Measurements from ENCODE around the gene CDC42EP1. TPM values are rescaled to one million over a fixed set of nuclear protein-coding genes. Genes with fewer than 3 reads are reported as not detected.
"Not testable (repeated sequence)": the region's sequence is repeated elsewhere in the genome, so short reads cannot be mapped to it uniquely, and the experiment has no call there.

The CDC42EP1 gene
- total and polyA plus RNA-seq, 2 donors (not counting 3 experiments of a cell fraction or from before 2014, with no cell fraction given): 82.2 to 141 TPM

- ChIA-PET CTCF (interaction anchor here (0.7 to 16.0 kb wide), 20 partner anchors 11 to 325 kb away, joined by 3 to 977 read pairs (median 3); partner anchors contain the start of genes CDC42EP1, GGA1 and LGALS2), POLR2A (interaction anchor here (0.6 to 0.9 kb wide), 3 partner anchors 26 to 54 kb away, joined by 3 read pairs; no protein-coding TSS in a partner anchor)
- BruUV-seq (replicated peaks): no TSS peak
- H3K9me1 ChIP-seq (replicated peaks; ENCODE audit: control insufficient read depth, extremely low read depth, insufficient read depth, low read length): no peaks in the 10 kb centered on the region
- H3K9ac ChIP-seq (replicated peaks; ENCODE audit: extremely low read depth, insufficient read depth, low read length): no peak overlapping the region
- FAIRE-seq (peak; percentile 96), DNase-seq (ENCODE audit: low read depth, low spot score) (peak; percentile 91)
- H3K27ac ChIP-seq (ENCODE audit: insufficient read depth, low read depth, low read length): no peak overlapping the region
- H3K9me3 ChIP-seq (replicated peaks; ENCODE audit: control insufficient read depth, insufficient read depth, low read length): no peaks in the 10 kb centered on the region
- dilution Hi-C loops (cut with MboI; ENCODE audit: extremely low pct_ligation_motif_present, low sequenced_read_pairs) (no loop called here), intact Hi-C loops (cut with micrococcal nuclease) (loop anchor here (1.0 to 2.0 kb wide), 4 partner anchors 29 to 142 kb away; partner anchors contain the start of gene GGA1)
- H3K36me3 ChIP-seq (ENCODE audit: control insufficient read depth in 2 of 2, extremely low read depth in 1 of 2, insufficient read depth in 2 of 2, low read length in 2 of 2): no peaks in the 10 kb centered on the region
- peaks cover 3% of the 10 kb centered on the region for H3K4me1 ChIP-seq (ENCODE audit: control insufficient read depth, extremely low read depth, insufficient read depth, low read length)
- no peak overlapping the region for H3K4me2 ChIP-seq (ENCODE audit: insufficient read depth, low read length)
- H3K4me3 ChIP-seq (replicated peaks in 1 of 3; ENCODE audit: insufficient read depth in 1 of 3, low read depth in 1 of 3, low read length in 3 of 3): no peak overlapping the region
- H3K27me3 ChIP-seq (ENCODE audit: control insufficient read depth in 2 of 2, insufficient read depth in 2 of 2, low read length in 2 of 2): no peaks in the 10 kb centered on the region
- no peaks in the 10 kb centered on the region for H4K20me1 ChIP-seq (replicated peaks; ENCODE audit: control insufficient read depth, extremely low read depth, insufficient read depth, low read length)
- peak overlapping the region; percentile 82 for H2AFZ ChIP-seq (ENCODE audit: low read depth, low read length)
- H3K79me2 ChIP-seq (ENCODE audit: control insufficient read depth, insufficient read depth, low read length): no peaks in the 10 kb centered on the region
- TF ChIP-seq CTCF (IDR thresholded peaks at IDR 0.05; ENCODE audit: extremely low read depth in 1 of 2, insufficient read depth in 1 of 2, low read depth in 1 of 2, low read length in 2 of 2) (peak; percentile 95 to 98), JUN (IDR thresholded peaks at IDR 0.05; ENCODE audit: borderline replicate concordance, insufficient read depth, insufficient read length, low read depth) (no peak), POLR2A (IDR thresholded peaks at IDR 0.05; ENCODE audit: low read depth, low read length) (no peak), POLR2AphosphoS5 (IDR thresholded peaks at IDR 0.05; ENCODE audit: insufficient read depth, low read depth, low read length) (peak; percentile 50), GATA2 (IDR thresholded peaks at IDR 0.05; ENCODE audit: insufficient read depth, insufficient read length, low read depth, low read length) (no peak)
Measured at GRCh38 chr22:37538590-37539357, 21.5 kb upstream of the CDC42EP1 start.

GRCh38 chr22:37539790-37540189, 20.5 kb upstream of the CDC42EP1 start:
- H3K27me3 ChIP-seq (ENCODE audit: control insufficient read depth in 2 of 2, insufficient read depth in 2 of 2, low read length in 2 of 2); H3K4me1 ChIP-seq (ENCODE audit: control insufficient read depth, extremely low read depth, insufficient read depth, low read length); H3K9me3 ChIP-seq (replicated peaks; ENCODE audit: control insufficient read depth, insufficient read depth, low read length); FAIRE-seq; H3K9ac ChIP-seq (replicated peaks; ENCODE audit: extremely low read depth, insufficient read depth, low read length); H3K9me1 ChIP-seq (replicated peaks; ENCODE audit: control insufficient read depth, extremely low read depth, insufficient read depth, low read length); H4K20me1 ChIP-seq (replicated peaks; ENCODE audit: control insufficient read depth, extremely low read depth, insufficient read depth, low read length); H3K4me3 ChIP-seq (replicated peaks in 1 of 3; ENCODE audit: insufficient read depth in 1 of 3, low read depth in 1 of 3, low read length in 3 of 3); dilution Hi-C loops (cut with MboI; ENCODE audit: extremely low pct_ligation_motif_present, low sequenced_read_pairs); H3K4me2 ChIP-seq (ENCODE audit: insufficient read depth, low read length); H2AFZ ChIP-seq (ENCODE audit: low read depth, low read length); BruUV-seq (replicated peaks); H3K27ac ChIP-seq (ENCODE audit: insufficient read depth, low read depth, low read length); H3K79me2 ChIP-seq (ENCODE audit: control insufficient read depth, insufficient read depth, low read length); H3K36me3 ChIP-seq (ENCODE audit: control insufficient read depth in 2 of 2, extremely low read depth in 1 of 2, insufficient read depth in 2 of 2, low read length in 2 of 2); DNase-seq (ENCODE audit: low read depth, low spot score): not testable (repeated sequence)
- ChIA-PET CTCF (interaction anchor here (0.7 to 16.0 kb wide), 12 partner anchors 25 to 324 kb away, joined by 3 to 977 read pairs (median 6); partner anchors contain the start of genes CDC42EP1, GGA1 and LGALS2), POLR2A (interaction anchor here (0.7 kb wide), 1 partner anchor 26 kb away, joined by 3 read pairs; no protein-coding TSS in a partner anchor)
- intact Hi-C loops (cut with micrococcal nuclease): loop anchor here (1.0 to 2.0 kb wide), 2 partner anchors 28 to 141 kb away; no protein-coding TSS in a partner anchor

GRCh38 chr22:37542416-37542815, 17.9 kb upstream of the CDC42EP1 start:
- H3K4me3 ChIP-seq (replicated peaks in 1 of 3; ENCODE audit: insufficient read depth in 1 of 3, low read depth in 1 of 3, low read length in 3 of 3); H3K36me3 ChIP-seq (ENCODE audit: control insufficient read depth in 2 of 2, extremely low read depth in 1 of 2, insufficient read depth in 2 of 2, low read length in 2 of 2); H3K9me1 ChIP-seq (replicated peaks; ENCODE audit: control insufficient read depth, extremely low read depth, insufficient read depth, low read length); H3K27me3 ChIP-seq (ENCODE audit: control insufficient read depth in 2 of 2, insufficient read depth in 2 of 2, low read length in 2 of 2); H3K9ac ChIP-seq (replicated peaks; ENCODE audit: extremely low read depth, insufficient read depth, low read length); BruUV-seq (replicated peaks); DNase-seq (ENCODE audit: low read depth, low spot score); H3K27ac ChIP-seq (ENCODE audit: insufficient read depth, low read depth, low read length); H4K20me1 ChIP-seq (replicated peaks; ENCODE audit: control insufficient read depth, extremely low read depth, insufficient read depth, low read length); H3K79me2 ChIP-seq (ENCODE audit: control insufficient read depth, insufficient read depth, low read length); POLR2A ChIA-PET; intact Hi-C loops (cut with micrococcal nuclease); H3K4me2 ChIP-seq (ENCODE audit: insufficient read depth, low read length); FAIRE-seq; H3K9me3 ChIP-seq (replicated peaks; ENCODE audit: control insufficient read depth, insufficient read depth, low read length); H2AFZ ChIP-seq (ENCODE audit: low read depth, low read length); dilution Hi-C loops (cut with MboI; ENCODE audit: extremely low pct_ligation_motif_present, low sequenced_read_pairs): not testable (repeated sequence)
- CTCF ChIA-PET: interaction anchor here (0.6 to 16.0 kb wide), 5 partner anchors 23 to 101 kb away, joined by 3 to 977 read pairs (median 4); partner anchors contain the start of gene CDC42EP1
- peaks cover 19% of the 10 kb centered on the region for H3K4me1 ChIP-seq (ENCODE audit: control insufficient read depth, extremely low read depth, insufficient read depth, low read length)

All from endothelial cell of umbilical vein (primary cell).